OCI-LY1 (cell line): ENCODE measurements around the gene PRSS53.

Experiments used
- EZH2 ChIP-seq: fragments of 200-600 bp; sonication (generic), shearing (Covaris generic); IDR thresholded peaks from 2 replicates; pipeline ENCODE4 v1.8.0; 2017; ENCODE audit warnings: borderline replicate concordance, mixed run types, mild to moderate bottlenecking, antibody characterized with exemption, low read length, moderate library complexity, mixed read lengths
- TF ChIP-seq, protein P1 (sequence below): fragments of 200-600 bp; sonication (generic), shearing (Covaris generic); IDR thresholded peaks from 2 replicates; pipeline ENCODE4 v1.5.1; 2017; ENCODE audit warnings: mild to moderate bottlenecking, antibody characterized with exemption, low read length, moderate library complexity, mixed read lengths

DNA sequence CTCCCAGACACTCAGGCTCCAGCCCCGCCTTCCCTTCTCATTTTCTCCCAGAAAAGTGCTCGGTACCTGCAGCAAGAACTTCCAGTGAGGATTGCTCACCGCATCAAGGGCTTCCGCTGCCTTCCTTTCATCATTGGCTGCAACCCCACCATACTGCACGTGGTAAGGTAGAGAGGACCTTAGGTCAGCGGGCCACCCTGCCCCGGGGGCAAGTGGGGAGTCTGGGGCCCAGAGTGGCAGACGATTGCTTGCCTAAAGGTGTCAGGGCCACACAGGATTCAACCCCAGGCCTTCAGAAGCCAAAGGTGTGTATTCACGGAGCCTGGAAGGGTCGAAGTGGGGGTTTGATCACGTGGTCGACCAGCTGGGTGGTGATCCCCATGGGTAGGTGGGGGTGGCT is 20.9 kb upstream of the PRSS53 start:
- TF ChIP-seq, protein P1, sequence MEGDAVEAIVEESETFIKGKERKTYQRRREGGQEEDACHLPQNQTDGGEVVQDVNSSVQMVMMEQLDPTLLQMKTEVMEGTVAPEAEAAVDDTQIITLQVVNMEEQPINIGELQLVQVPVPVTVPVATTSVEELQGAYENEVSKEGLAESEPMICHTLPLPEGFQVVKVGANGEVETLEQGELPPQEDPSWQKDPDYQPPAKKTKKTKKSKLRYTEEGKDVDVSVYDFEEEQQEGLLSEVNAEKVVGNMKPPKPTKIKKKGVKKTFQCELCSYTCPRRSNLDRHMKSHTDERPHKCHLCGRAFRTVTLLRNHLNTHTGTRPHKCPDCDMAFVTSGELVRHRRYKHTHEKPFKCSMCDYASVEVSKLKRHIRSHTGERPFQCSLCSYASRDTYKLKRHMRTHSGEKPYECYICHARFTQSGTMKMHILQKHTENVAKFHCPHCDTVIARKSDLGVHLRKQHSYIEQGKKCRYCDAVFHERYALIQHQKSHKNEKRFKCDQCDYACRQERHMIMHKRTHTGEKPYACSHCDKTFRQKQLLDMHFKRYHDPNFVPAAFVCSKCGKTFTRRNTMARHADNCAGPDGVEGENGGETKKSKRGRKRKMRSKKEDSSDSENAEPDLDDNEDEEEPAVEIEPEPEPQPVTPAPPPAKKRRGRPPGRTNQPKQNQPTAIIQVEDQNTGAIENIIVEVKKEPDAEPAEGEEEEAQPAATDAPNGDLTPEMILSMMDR, result no peak
- no peak for TF ChIP-seq EZH2
